IMR-90 (cell line): ENCODE measurements around the gene XPO6. TPM values are rescaled to one million over a fixed set of nuclear protein-coding genes. Genes with fewer than 3 reads are reported as not detected.

ENCODE experiments used
- ATAC-seq: fragments of 200-7000 bp; cut with Tn5 transposase; 2 replicates; pipeline ENCODE4 v1.9.1; 2020; ENCODE audit warnings: low read depth, mild to moderate bottlenecking, moderate library complexity
- BruUV-seq: library from RNA; stranded (reverse); fragments of 400-500 nt; replicated peaks from 2 replicates; lab custom pipeline; 2021; lab: Mats Ljungman, UMichigan
- CTCF ChIA-PET: fragments of 300-600 bp; formaldehyde crosslinking; extraction: SDS; loops from one replicate; lab custom pipeline; 2021; ENCODE audit warnings: antibody characterized with exemption; lab: Yijun Ruan, JAX
- POLR2A ChIA-PET: fragments of 300-600 bp; sonication (Branson Sonifier 250); formaldehyde crosslinking; loops from one replicate; lab custom pipeline; 2022; ENCODE audit warnings: antibody characterized with exemption; ENCODE audit not compliant: unreplicated experiment; lab: Charles Lee
- DNase-seq: peaks from one replicate; pipeline ENCODE4 v3.0.0; 2013
- H2AFZ ChIP-seq: replicated peaks from 2 replicates; pipeline ENCODE3; 2013; ENCODE audit warnings: low read length, mild to moderate bottlenecking; ENCODE audit not compliant: poor library complexity
- H2AK5ac ChIP-seq: 2 replicates; pipeline ENCODE4 v1.6.1; 2013; ENCODE audit warnings: low read depth, low read length, inconsistent platforms
- H2AK9ac ChIP-seq: replicated peaks from 2 replicates; pipeline ENCODE3; 2013; ENCODE audit warnings: mild to moderate bottlenecking, low read depth, low read length, moderate library complexity; ENCODE audit not compliant: poor library complexity
- H2BK120ac ChIP-seq: 2 replicates; pipeline ENCODE4 v1.6.1; 2013; ENCODE audit warnings: low read depth, low read length, inconsistent platforms
- H2BK15ac ChIP-seq: 3 replicates; pipeline ENCODE4 v1.6.1; 2013; ENCODE audit warnings: low read depth, low read length, inconsistent platforms
- H2BK20ac ChIP-seq: 2 replicates; pipeline ENCODE4 v1.6.1; 2013; ENCODE audit warnings: low read depth, mild to moderate bottlenecking, inconsistent platforms, low read length, moderate library complexity
- H2BK5ac ChIP-seq: 2 replicates; pipeline ENCODE4 v1.6.1; 2013; ENCODE audit warnings: mild to moderate bottlenecking, low read depth, low read length, inconsistent platforms; ENCODE audit not compliant: poor library complexity, severe bottlenecking
- H3K14ac ChIP-seq: replicated peaks from 2 replicates; pipeline ENCODE4 v1.6.1; 2013; ENCODE audit warnings: low read depth, low read length, inconsistent platforms
- H3K18ac ChIP-seq: 2 replicates; pipeline ENCODE4 v1.6.1; 2013; ENCODE audit warnings: low read depth, low read length, control low read depth
- H3K23ac ChIP-seq: 2 replicates; pipeline ENCODE4 v1.6.1; 2013; ENCODE audit warnings: low read depth, low read length, inconsistent platforms
- H3K27ac ChIP-seq: 2 replicates; pipeline ENCODE4 v1.5.1; 2013; ENCODE audit warnings: mild to moderate bottlenecking, control low read depth, low read length; ENCODE audit not compliant: insufficient read depth
- H3K27me3 ChIP-seq: 2 replicates; pipeline ENCODE4 v1.6.1; 2013; ENCODE audit warnings: low read length; ENCODE audit not compliant: control insufficient read depth, insufficient read depth
- H3K36me3 ChIP-seq: 2 replicates; pipeline ENCODE4 v1.6.1; 2013; ENCODE audit warnings: low read length, mixed read lengths; ENCODE audit not compliant: control insufficient read depth, insufficient read depth
- H3K4ac ChIP-seq: 2 replicates; pipeline ENCODE4 v1.6.1; 2013; ENCODE audit warnings: low read depth, low read length, inconsistent platforms
- H3K4me1 ChIP-seq: 2 replicates; pipeline ENCODE4 v1.6.1; 2013; ENCODE audit warnings: low read length, mixed read lengths; ENCODE audit not compliant: control insufficient read depth, insufficient read depth
- H3K4me2 ChIP-seq: 2 replicates; pipeline ENCODE4 v1.6.1; 2013; ENCODE audit warnings: low read depth, mild to moderate bottlenecking, control low read depth, low read length, moderate library complexity
- H3K4me3 ChIP-seq: 2 replicates; pipeline ENCODE4 v1.5.1; 2013; ENCODE audit warnings: low read depth, mild to moderate bottlenecking, control low read depth, low read length, moderate library complexity; ENCODE audit not compliant: insufficient read depth
- H3K56ac ChIP-seq: 2 replicates; pipeline ENCODE4 v1.6.1; 2013; ENCODE audit warnings: low read length, inconsistent platforms; ENCODE audit not compliant: insufficient read depth; ENCODE audit errors: extremely low read depth
- H3K79me1 ChIP-seq, 2 experiments: 2 replicates each; pipeline ENCODE4 v1.6.1; 2013; ENCODE audit warnings: low read length in 2 of 2, inconsistent platforms in 1 of 2, low read depth in 1 of 2
- H3K9ac ChIP-seq: 2 replicates; pipeline ENCODE4 v1.6.1; 2013; ENCODE audit warnings: low read depth, low read length, control low read depth
- H3K9me1 ChIP-seq: 2 replicates; pipeline ENCODE4 v1.6.1; 2013; ENCODE audit warnings: low read length, inconsistent platforms; ENCODE audit not compliant: insufficient read depth
- H3K9me3 ChIP-seq: 2 replicates; pipeline ENCODE4 v1.6.1; 2013; ENCODE audit warnings: low read length; ENCODE audit not compliant: control insufficient read depth, insufficient read depth
- H4K20me1 ChIP-seq: 2 replicates; pipeline ENCODE4 v1.6.1; 2013; ENCODE audit warnings: low read length, inconsistent platforms; ENCODE audit not compliant: insufficient read depth
- H4K5ac ChIP-seq: 2 replicates; pipeline ENCODE4 v1.6.1; 2013; ENCODE audit warnings: mild to moderate bottlenecking, low read depth, low read length, control low read depth
- H4K8ac ChIP-seq, 2 experiments: 2 replicates each; pipeline ENCODE4 v1.6.1; 2013; ENCODE audit warnings: low read depth in 2 of 2, low read length in 2 of 2, control low read depth in 1 of 2, inconsistent platforms in 1 of 2
- H4K91ac ChIP-seq: 2 replicates; pipeline ENCODE4 v1.6.1; 2013; ENCODE audit warnings: low read depth, low read length, inconsistent platforms; ENCODE audit not compliant: insufficient read depth
- CEBPB ChIP-seq: IDR thresholded peaks from 2 replicates; pipeline ENCODE4 v1.6.1; 2012; ENCODE audit warnings: low read depth, low read length, improper control_type of control experiment
- FOS ChIP-seq: fragments of 150-350 bp; IDR thresholded peaks from 2 replicates; pipeline ENCODE4 v1.6.1; 2016; ENCODE audit warnings: low read depth, low read length
- MAFK ChIP-seq: IDR thresholded peaks from 2 replicates; pipeline ENCODE4 v1.6.1; 2012; ENCODE audit warnings: low read depth, low read length, improper control_type of control experiment
- MAZ ChIP-seq: IDR thresholded peaks from 2 replicates; pipeline ENCODE4 v1.6.1; 2012; ENCODE audit warnings: low read depth, mild to moderate bottlenecking, low read length, improper control_type of control experiment, moderate library complexity, borderline replicate concordance
- NFE2L2 ChIP-seq: fragments of 150-350 bp; IDR thresholded peaks from 2 replicates; pipeline ENCODE4 v1.6.1; 2016; ENCODE audit warnings: low read depth, mild to moderate bottlenecking, low read length
- WGBS, 2 experiments: methylation state at CpG; one replicate each; pipeline versions ENCODE4 v1.1.5 to v1.1.7; 2013; ENCODE audit warnings: missing lambda C conversion rate in 2 of 2; ENCODE audit not compliant: insufficient read length in 1 of 2; ENCODE audit errors: extremely low coverage in 2 of 2; 5-methylcytosine and 5-hydroxymethylcytosine counted together
- dilution Hi-C: fragments of 300-500 bp; cut with HindIII; formaldehyde crosslinking; loops from one replicate; pipeline ENCODE4 v1.14.3; 2018; ENCODE audit warnings: low sequenced_read_pairs; ENCODE audit not compliant: unreplicated experiment
- in situ Hi-C: fragments of 300-500 bp; cut with MboI; formaldehyde crosslinking; loops from 3 replicates; pipeline ENCODE4 v1.14.3; 2019; ENCODE audit warnings: low sequenced_read_pairs, inconsistent platforms, mixed read lengths
- intact Hi-C: fragments of 100-400 bp; cut with micrococcal nuclease; formaldehyde crosslinking; loops from 2 replicates; pipeline ENCODE4 v1.10.0; 2022
- polyA plus RNA-seq, 3 experiments: library from polyadenylated mRNA; depleted of rRNA; stranded (reverse); fragments of >200 nt; gene quantifications; 2 replicates each; pipeline ENCODE4 v1.2.3, GENCODE V29; 2012; ENCODE audit warnings: low replicate concordance in 1 of 3
- total RNA-seq: library from RNA; depleted of rRNA; stranded (reverse); fragments of >200 nt; gene quantifications from 2 replicates; pipeline ENCODE4 v1.2.3, GENCODE V29; 2012
- TF ChIP-seq, protein P1 (sequence below): fragments of 150-350 bp; IDR thresholded peaks from 2 replicates; pipeline ENCODE4 v1.6.1; 2016; ENCODE audit warnings: low read depth, mild to moderate bottlenecking, low read length, moderate library complexity, borderline replicate concordance
- TF ChIP-seq, protein P2 (sequence below): conservative IDR thresholded peaks from 2 replicates; pipeline ENCODE4 v1.5.1; 2012; ENCODE audit warnings: mild to moderate bottlenecking, low read depth, low read length, improper control_type of control experiment
- TF ChIP-seq, protein P3 (sequence below): fragments of 150-350 bp; IDR thresholded peaks from 2 replicates; pipeline ENCODE4 v1.6.1; 2017; ENCODE audit warnings: mild to moderate bottlenecking, antibody characterized with exemption, low read length, low read depth

XPO6 gene
- total and polyA plus RNA-seq, 2 of the 4 experiments (the other 2 are of a cell fraction): 108 to 184 TPM

DNA sequence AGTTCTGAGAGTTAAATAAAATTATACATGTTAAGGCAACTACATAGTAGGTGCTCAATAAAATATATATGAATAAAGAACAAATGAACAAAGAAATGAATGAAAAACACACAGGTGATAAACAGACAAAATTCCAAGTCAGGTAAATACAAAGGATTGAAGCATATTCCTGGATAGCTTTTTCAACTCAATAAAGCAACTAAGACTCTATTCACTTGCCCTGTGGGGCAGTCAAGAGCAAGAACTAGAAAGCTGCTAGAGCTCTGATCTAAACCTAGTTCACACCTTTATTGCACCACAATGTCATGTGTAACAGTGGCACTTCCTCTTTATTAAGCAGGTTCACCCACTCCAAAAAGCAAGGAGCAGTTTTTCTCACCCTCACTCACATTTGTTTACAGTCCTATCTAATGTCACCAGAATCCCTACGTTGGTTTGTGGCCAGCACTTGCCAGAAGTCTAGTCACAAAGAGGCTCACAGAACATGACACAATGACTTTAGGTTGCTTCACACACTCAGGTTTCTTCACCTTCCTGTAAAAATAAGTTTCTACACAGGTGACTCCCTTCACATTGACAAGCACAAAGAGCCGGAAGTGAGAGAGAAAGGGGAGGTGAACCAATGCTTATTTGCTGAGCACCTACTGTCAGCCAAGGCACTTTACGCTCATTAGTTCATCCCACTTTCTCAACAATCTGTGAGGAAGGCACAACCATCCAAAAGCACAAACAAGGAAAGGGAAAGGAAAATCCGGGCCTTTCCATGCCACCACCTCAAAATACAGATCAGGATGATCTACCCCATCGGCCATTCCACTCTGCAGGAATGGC, 70.8 kb downstream of the XPO6 start:
- Histone ChIP-seq H3K4ac (peak overlapping the region; percentile 13), H2BK5ac (no peak overlapping the region), H4K8ac (peak overlapping the region in 1 of 2 experiments; percentile 32; a peak in 2 of 4 replicates), H2AFZ (no peak overlapping the region), H3K27ac (peak overlapping the region; percentile 5; the same call in 1 of the 2 replicates), H4K20me1 (peaks cover 17% of the 10 kb centered on the region; the same call in 1 of the 2 replicates), H3K4me1 (peaks cover 4% of the 10 kb centered on the region), H3K4me2 (no peak overlapping the region), H3K9ac (no peak overlapping the region), H3K4me3 (no peak overlapping the region), H2AK5ac (peak overlapping the region; percentile 68; the same call in 1 of the 2 replicates), H3K56ac (no peak overlapping the region), H3K9me3 (no peaks in the 10 kb centered on the region), H2BK15ac (no peak overlapping the region; the same call in 2 of the 3 replicates), H3K79me1 (peaks cover 41 to 66% of the 10 kb centered on the region in 2 experiments), H3K18ac (no peak overlapping the region), H3K14ac (0 out of 2 replicates have a peak overlapping the region, but pooled peaks have one; percentile 26), H3K36me3 (peaks cover 32% of the 10 kb centered on the region), H3K23ac (no peak overlapping the region), H3K9me1 (peaks cover 16% of the 10 kb centered on the region), H3K27me3 (no peaks in the 10 kb centered on the region), H4K5ac (no peak overlapping the region), H2BK120ac (no peak overlapping the region), H4K91ac (peak overlapping the region; percentile 11; the same call in 1 of the 2 replicates), H2BK20ac (no peak overlapping the region), H2AK9ac (no peak overlapping the region)
- no TSS peak for BruUV-seq
- ATAC-seq (no peak), DNase-seq (no peak)
- POLR2A ChIA-PET: no interaction called here
- dilution Hi-C loops (no loop called here), intact Hi-C loops (loop anchor here (5.0 to 10.0 kb wide), 2 partner anchors 71 to 174 kb away; partner anchors contain the start of gene XPO6), in situ Hi-C loops (no loop called here)
- CTCF ChIA-PET: no interaction called here
- WGBS, 2 experiments: no CpG with 5 or more reads among the region's 5 CpGs
- TF ChIP-seq, protein P1, sequence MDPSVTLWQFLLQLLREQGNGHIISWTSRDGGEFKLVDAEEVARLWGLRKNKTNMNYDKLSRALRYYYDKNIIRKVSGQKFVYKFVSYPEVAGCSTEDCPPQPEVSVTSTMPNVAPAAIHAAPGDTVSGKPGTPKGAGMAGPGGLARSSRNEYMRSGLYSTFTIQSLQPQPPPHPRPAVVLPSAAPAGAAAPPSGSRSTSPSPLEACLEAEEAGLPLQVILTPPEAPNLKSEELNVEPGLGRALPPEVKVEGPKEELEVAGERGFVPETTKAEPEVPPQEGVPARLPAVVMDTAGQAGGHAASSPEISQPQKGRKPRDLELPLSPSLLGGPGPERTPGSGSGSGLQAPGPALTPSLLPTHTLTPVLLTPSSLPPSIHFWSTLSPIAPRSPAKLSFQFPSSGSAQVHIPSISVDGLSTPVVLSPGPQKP: no peak
- TF ChIP-seq MAFK: no peak
- TF ChIP-seq CEBPB: no peak
- TF ChIP-seq, protein P2, sequence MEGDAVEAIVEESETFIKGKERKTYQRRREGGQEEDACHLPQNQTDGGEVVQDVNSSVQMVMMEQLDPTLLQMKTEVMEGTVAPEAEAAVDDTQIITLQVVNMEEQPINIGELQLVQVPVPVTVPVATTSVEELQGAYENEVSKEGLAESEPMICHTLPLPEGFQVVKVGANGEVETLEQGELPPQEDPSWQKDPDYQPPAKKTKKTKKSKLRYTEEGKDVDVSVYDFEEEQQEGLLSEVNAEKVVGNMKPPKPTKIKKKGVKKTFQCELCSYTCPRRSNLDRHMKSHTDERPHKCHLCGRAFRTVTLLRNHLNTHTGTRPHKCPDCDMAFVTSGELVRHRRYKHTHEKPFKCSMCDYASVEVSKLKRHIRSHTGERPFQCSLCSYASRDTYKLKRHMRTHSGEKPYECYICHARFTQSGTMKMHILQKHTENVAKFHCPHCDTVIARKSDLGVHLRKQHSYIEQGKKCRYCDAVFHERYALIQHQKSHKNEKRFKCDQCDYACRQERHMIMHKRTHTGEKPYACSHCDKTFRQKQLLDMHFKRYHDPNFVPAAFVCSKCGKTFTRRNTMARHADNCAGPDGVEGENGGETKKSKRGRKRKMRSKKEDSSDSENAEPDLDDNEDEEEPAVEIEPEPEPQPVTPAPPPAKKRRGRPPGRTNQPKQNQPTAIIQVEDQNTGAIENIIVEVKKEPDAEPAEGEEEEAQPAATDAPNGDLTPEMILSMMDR: no peak
- no peak for TF ChIP-seq MAZ
- TF ChIP-seq NFE2L2: no peak
- TF ChIP-seq, protein P3, sequence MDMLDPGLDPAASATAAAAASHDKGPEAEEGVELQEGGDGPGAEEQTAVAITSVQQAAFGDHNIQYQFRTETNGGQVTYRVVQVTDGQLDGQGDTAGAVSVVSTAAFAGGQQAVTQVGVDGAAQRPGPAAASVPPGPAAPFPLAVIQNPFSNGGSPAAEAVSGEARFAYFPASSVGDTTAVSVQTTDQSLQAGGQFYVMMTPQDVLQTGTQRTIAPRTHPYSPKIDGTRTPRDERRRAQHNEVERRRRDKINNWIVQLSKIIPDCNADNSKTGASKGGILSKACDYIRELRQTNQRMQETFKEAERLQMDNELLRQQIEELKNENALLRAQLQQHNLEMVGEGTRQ: no peak
- TF ChIP-seq FOS: no peak
